Ovary (tissue), 9 donors: Measurements from ENCODE around the gene EVA1B. TPM values are rescaled to one million over a fixed set of nuclear protein-coding genes. Genes with fewer than 3 reads are reported as not detected.

Experiments used
- DNase-seq, 5 donors: peaks; one replicate each; pipeline ENCODE4 v3.0.0-alpha.2; 2019 to 2020
- H3K27ac ChIP-seq, 2 donors: fragments of 200-600 bp; one replicate each; pipeline versions ENCODE4 v1.5.1 to v1.8.0; 2019 to 2022
- H3K27me3 ChIP-seq: fragments of 200-600 bp; one replicate; pipeline ENCODE4 v1.8.0; 2022
- H3K36me3 ChIP-seq: fragments of 200-600 bp; sonication (generic); one replicate; pipeline ENCODE4 v1.5.1; 2019
- H3K4me1 ChIP-seq: one replicate; pipeline ENCODE4 v1.8.1; 2013; ENCODE audit warnings: mild to moderate bottlenecking, moderate library complexity; ENCODE audit not compliant: insufficient read depth
- H3K4me3 ChIP-seq: fragments of 200-600 bp; sonication (generic); one replicate; pipeline ENCODE4 v1.5.1; 2017
- H3K9me3 ChIP-seq, 2 donors: fragments of 200-600 bp in 1 of 2; sonication (generic) in 1 of 2; one replicate each; pipeline versions ENCODE4 v1.5.1 to v1.8.1; 2013 to 2019; ENCODE audit warnings: mild to moderate bottlenecking in 1 of 2, moderate library complexity in 1 of 2
- CTCF ChIP-seq, 3 donors: fragments of 450-650 bp in 2 of 3; fragments of 200-600 bp in 1 of 3; IDR thresholded peaks; one replicate each; pipeline versions ENCODE4 v1.5.1 to v1.8.0; 2016 to 2022; ENCODE audit warnings: antibody characterized with exemption in 3 of 3, mild to moderate bottlenecking in 1 of 3
- EP300 ChIP-seq: sonication (generic); formaldehyde crosslinking; IDR thresholded peaks from one replicate; pipeline ENCODE4 v1.6.1; 2017; ENCODE audit warnings: antibody characterized with exemption
- POLR2A ChIP-seq: fragments of 450-650 bp; IDR thresholded peaks from one replicate; pipeline ENCODE4 v1.6.1; 2017; ENCODE audit warnings: antibody characterized with exemption, mild to moderate bottlenecking, moderate library complexity
- WGBS, 3 donors: extraction: QIAGEN DNeasy Blood & Tissue Kit in 1 of 3; methylation state at CpG; one replicate each; pipeline versions ENCODE4 v1.1.5 to v1.1.7; 2013 to 2017; 5-methylcytosine and 5-hydroxymethylcytosine counted together
- intact Hi-C, 4 donors: fragments of 100-400 bp; cut with DNase I; formaldehyde crosslinking; loops; one replicate each; pipeline versions ENCODE4 v1.11.0 to v1.15.1; 2022 to 2023
- polyA plus RNA-seq, 2 donors: library from polyadenylated mRNA; stranded (reverse); fragments of 200-250 nt in 1 of 2; fragments of 350-450 nt in 1 of 2; fragmentation: Illumina TruSeq in 1 of 2; extraction: RNeasy Lipid Tissue Mini Kit (QIAGEN cat#74804) in 1 of 2; gene quantifications; one replicate each; pipeline ENCODE4 v1.2.3, GENCODE V29; 2013 to 2014
- total RNA-seq, 7 donors: library from RNA; depleted of rRNA in 2 of 7; stranded (reverse); fragments of >200 nt in 2 of 7; fragmentation: NEBNext Ultra II Directional in 3 of 7; extraction: Animal tissue kit (Norgen Biotek cat#: 25700) in 3 of 7; gene quantifications; one replicate each; pipeline versions ENCODE4 v1.1.0 to v1.2.4, GENCODE V29; 2016 to 2023
- donor health status: DM: no; HTN: no; CAD: no; lungs with moderate emphysema.
- donor health status: DM: no; HTN: no; CAD: no.
- donor health status: Bipolar disorder and iron deficiency.
- donor health status: DM: yes; HTN: yes; CAD: no.
- donor health status: DM: no; HTN: no; CAD: no.
- donor health status: DM: yes; HTN: yes; CAD: no.

The EVA1B gene
- total and polyA plus RNA-seq, 9 donors = 39.9 to 113 (median 55.4) TPM; not detected in 1

- no peaks in the 10 kb centered on the region for H3K27me3 ChIP-seq
- H3K27ac ChIP-seq = no peak overlapping the region
- no peaks in the 10 kb centered on the region for H3K36me3 ChIP-seq
- no peak for DNase-seq
- TF ChIP-seq CTCF (IDR thresholded peaks at IDR 0.05) = no peak
- no peak for TF ChIP-seq POLR2A
- TF ChIP-seq EP300 = no peak
- WGBS, 3 donors = 87 to 92% (median 91%) methylated on average over 20 to 24 of the region's 24 CpGs
- no peaks in the 10 kb centered on the region for H3K4me1 ChIP-seq
- no peak overlapping the region for H3K4me3 ChIP-seq
- no peaks in the 10 kb centered on the region for H3K9me3 ChIP-seq
- intact Hi-C loops = loop anchor here in 3 of 4 donors (5.0 to 10.0 kb wide), 2 partner anchors 71 to 78 kb away; no protein-coding TSS in a partner anchor
These were observed 20.4 kb upstream of the EVA1B start for GRCh38 chr1:36343651-36344394.

- H3K4me3 ChIP-seq = no peak overlapping the region
- no peaks in the 10 kb centered on the region for H3K27me3 ChIP-seq
- H3K27ac ChIP-seq = peak overlapping the region; percentile 8 to 13
- no peaks in the 10 kb centered on the region for H3K4me1 ChIP-seq
- no peaks in the 10 kb centered on the region for H3K36me3 ChIP-seq
- WGBS, 3 donors = 77 to 84% (median 83%) methylated on average over 10 of the region's 10 CpGs
- no peaks in the 10 kb centered on the region for H3K9me3 ChIP-seq
- peak in 2 of 5 donors; percentile 52 to 62 for DNase-seq
- intact Hi-C loops = loop anchor here in 3 of 4 donors (5.0 to 10.0 kb wide), 2 partner anchors 72 to 80 kb away; no protein-coding TSS in a partner anchor
- TF ChIP-seq EP300 (no peak), CTCF (IDR thresholded peaks at IDR 0.05) (peak in 2 of 3 donors; percentile 37 to 39)
These were observed 19.2 kb upstream of the EVA1B start for GRCh38 chr1:36342426-36343185.

GRCh38 chr1:36341626-36342320 is 18.3 kb upstream of the EVA1B start:
- no peaks in the 10 kb centered on the region for H3K9me3 ChIP-seq
- H3K4me3 ChIP-seq = no peak overlapping the region
- TF ChIP-seq EP300 (no peak), POLR2A (no peak), CTCF (IDR thresholded peaks at IDR 0.05) (no peak)
- no peaks in the 10 kb centered on the region for H3K27me3 ChIP-seq
- H3K4me1 ChIP-seq = no peaks in the 10 kb centered on the region
- no peaks in the 10 kb centered on the region for H3K36me3 ChIP-seq
- intact Hi-C loops = loop anchor here in 3 of 4 donors (5.0 to 10.0 kb wide), 2 partner anchors 73 to 81 kb away; no protein-coding TSS in a partner anchor
- peak in 1 of 5 donors; percentile 64 for DNase-seq
- WGBS, 3 donors = 70 to 82% (median 76%) methylated on average over 34 of the region's 34 CpGs
- H3K27ac ChIP-seq = no peak overlapping the region

- Histone ChIP-seq H3K27me3 (no peaks in the 10 kb centered on the region), H3K4me3 (no peak overlapping the region), H3K27ac (no peak overlapping the region), H3K4me1 (no peaks in the 10 kb centered on the region), H3K9me3 (no peaks in the 10 kb centered on the region), H3K36me3 (no peaks in the 10 kb centered on the region)
- WGBS, 3 donors = 64 to 73% (median 71%) methylated on average over 9 of the region's 9 CpGs
- DNase-seq = no peak
- TF ChIP-seq POLR2A (no peak), CTCF (IDR thresholded peaks at IDR 0.05) (no peak), EP300 (no peak)
- intact Hi-C loops = loop anchor here in 3 of 4 donors (5.0 to 10.0 kb wide), 2 partner anchors 75 to 83 kb away; no protein-coding TSS in a partner anchor
These were observed 16.2 kb upstream of the EVA1B start for GRCh38 chr1:36339615-36340014.
